Stomach (tissue), 4 donors: ENCODE measurements around the gene APOL3.

ENCODE experiments used
- EP300 ChIP-seq: sonication (generic); formaldehyde crosslinking; IDR thresholded peaks from one replicate; pipeline ENCODE4 v1.6.1; 2017; ENCODE audit warnings: antibody characterized with exemption
- TF ChIP-seq, protein P1 (sequence below), 7 experiments: fragments of 450-650 bp in 4 of 7; fragments of 200-600 bp in 3 of 7; sonication (generic) in 3 of 7; IDR thresholded peaks; one replicate each; pipeline ENCODE4 v1.5.1; 2016 to 2019; ENCODE audit warnings: antibody characterized with exemption in 7 of 7, control low read depth in 2 of 7, mild to moderate bottlenecking in 1 of 7

DNA sequence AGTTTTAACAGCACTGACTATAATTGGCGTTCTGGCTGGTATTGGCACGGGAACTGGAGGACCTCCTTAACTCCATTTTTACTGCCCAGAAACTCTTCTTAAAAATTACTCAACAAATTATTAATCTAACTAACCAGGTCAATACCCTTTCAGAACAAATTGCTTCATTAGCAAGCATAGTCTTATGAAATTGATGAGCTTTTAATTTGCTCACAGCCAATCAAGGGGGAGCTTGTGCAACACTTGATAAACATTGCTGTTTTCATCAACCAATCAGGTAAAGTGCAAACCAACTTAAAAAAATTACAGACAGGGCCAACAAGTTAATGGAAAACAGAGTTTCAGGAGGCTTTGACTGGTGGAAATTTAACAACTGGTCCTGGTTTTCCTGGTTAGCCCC, 4.6 kb upstream of the APOL3 start:
- TF ChIP-seq, protein P1, sequence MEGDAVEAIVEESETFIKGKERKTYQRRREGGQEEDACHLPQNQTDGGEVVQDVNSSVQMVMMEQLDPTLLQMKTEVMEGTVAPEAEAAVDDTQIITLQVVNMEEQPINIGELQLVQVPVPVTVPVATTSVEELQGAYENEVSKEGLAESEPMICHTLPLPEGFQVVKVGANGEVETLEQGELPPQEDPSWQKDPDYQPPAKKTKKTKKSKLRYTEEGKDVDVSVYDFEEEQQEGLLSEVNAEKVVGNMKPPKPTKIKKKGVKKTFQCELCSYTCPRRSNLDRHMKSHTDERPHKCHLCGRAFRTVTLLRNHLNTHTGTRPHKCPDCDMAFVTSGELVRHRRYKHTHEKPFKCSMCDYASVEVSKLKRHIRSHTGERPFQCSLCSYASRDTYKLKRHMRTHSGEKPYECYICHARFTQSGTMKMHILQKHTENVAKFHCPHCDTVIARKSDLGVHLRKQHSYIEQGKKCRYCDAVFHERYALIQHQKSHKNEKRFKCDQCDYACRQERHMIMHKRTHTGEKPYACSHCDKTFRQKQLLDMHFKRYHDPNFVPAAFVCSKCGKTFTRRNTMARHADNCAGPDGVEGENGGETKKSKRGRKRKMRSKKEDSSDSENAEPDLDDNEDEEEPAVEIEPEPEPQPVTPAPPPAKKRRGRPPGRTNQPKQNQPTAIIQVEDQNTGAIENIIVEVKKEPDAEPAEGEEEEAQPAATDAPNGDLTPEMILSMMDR (IDR thresholded peaks at IDR 0.05): no peak
- TF ChIP-seq EP300: no peak
